IPS-NIHi7 (cell line): ENCODE results near the gene MAP3K19.
"Not testable (repeated sequence)": the region's sequence is repeated elsewhere in the genome, so short reads cannot be mapped to it uniquely, and the experiment has no call there.

Experiments used
- DNase-seq: peaks from one replicate; pipeline ENCODE4 v3.0.0; 2012; ENCODE audit warnings: mixed read lengths; ENCODE audit errors: extremely low spot score

The MAP3K19 gene, protein sequence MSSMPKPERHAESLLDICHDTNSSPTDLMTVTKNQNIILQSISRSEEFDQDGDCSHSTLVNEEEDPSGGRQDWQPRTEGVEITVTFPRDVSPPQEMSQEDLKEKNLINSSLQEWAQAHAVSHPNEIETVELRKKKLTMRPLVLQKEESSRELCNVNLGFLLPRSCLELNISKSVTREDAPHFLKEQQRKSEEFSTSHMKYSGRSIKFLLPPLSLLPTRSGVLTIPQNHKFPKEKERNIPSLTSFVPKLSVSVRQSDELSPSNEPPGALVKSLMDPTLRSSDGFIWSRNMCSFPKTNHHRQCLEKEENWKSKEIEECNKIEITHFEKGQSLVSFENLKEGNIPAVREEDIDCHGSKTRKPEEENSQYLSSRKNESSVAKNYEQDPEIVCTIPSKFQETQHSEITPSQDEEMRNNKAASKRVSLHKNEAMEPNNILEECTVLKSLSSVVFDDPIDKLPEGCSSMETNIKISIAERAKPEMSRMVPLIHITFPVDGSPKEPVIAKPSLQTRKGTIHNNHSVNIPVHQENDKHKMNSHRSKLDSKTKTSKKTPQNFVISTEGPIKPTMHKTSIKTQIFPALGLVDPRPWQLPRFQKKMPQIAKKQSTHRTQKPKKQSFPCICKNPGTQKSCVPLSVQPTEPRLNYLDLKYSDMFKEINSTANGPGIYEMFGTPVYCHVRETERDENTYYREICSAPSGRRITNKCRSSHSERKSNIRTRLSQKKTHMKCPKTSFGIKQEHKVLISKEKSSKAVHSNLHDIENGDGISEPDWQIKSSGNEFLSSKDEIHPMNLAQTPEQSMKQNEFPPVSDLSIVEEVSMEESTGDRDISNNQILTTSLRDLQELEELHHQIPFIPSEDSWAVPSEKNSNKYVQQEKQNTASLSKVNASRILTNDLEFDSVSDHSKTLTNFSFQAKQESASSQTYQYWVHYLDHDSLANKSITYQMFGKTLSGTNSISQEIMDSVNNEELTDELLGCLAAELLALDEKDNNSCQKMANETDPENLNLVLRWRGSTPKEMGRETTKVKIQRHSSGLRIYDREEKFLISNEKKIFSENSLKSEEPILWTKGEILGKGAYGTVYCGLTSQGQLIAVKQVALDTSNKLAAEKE (N-terminal part only)

GRCh38 chr2:135047300-135047699, at the start of gene MAP3K19:
Gene MAP3K19, minus strand, starts transcription at chr2:135047447. Its CDS starts 22,800 bp downstream, at chr2:135024647.
- no peak for DNase-seq

- DNase-seq: no peak
Measured at GRCh38 chr2:135096665-135097446, 49.6 kb upstream of the MAP3K19 start.

GRCh38 chr2:135095591-135095990, 48.3 kb upstream of the MAP3K19 start:
- no peak for DNase-seq

DNA sequence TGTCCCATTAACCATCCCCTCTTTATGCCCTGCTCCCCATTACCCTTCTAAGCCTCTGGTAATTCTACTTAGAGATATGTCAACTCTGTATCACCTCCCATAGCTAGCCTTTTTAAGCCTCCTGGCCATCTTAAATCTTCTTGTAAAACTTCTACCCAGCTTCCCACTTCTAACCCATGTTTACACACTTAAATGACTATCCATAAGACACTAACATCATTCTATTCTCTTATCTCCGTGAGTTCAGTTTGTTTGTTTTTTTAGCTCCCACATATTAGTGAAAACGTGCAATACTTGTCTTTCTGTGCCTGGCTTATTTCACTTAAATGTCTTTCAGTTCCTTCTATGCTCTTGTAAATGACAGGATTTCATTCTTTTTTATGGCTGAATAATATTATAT, 47.3 kb upstream of the MAP3K19 start:
- no peak for DNase-seq

DNA sequence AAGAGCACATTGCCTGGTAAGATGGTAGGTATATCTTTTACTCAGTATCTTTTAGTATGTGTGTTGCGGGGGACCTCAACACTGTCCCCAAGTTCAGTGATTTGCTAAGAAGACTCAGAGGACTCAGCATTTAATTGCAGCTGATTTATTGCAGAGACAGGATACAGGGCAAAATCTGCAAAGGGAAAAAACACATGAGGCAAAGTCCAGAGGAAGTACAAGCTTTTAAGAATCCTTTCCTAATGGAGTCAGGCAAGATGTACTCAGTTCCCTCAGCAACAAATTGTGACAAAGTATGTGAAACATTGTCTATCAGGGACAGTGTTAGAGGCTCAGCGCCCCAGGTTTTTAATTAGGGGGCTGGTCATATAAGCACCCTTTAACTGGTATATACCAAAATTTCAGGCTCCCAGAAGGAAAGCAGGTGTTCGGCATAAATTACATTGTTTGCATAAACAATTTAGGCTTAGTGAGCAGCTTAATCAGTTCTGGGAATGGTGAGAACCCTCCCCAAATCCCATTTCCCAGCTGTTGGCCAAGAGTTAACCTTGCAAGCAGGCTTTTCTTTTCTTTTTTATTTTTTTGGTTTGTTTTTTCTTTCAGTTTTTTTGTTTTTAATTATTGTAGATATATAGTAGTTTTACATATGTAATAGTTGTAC, 46.6 kb upstream of the MAP3K19 start:
- no peak for DNase-seq

- no peak for DNase-seq
Measured at GRCh38 chr2:135093193-135093592, 45.9 kb upstream of the MAP3K19 start.

DNA sequence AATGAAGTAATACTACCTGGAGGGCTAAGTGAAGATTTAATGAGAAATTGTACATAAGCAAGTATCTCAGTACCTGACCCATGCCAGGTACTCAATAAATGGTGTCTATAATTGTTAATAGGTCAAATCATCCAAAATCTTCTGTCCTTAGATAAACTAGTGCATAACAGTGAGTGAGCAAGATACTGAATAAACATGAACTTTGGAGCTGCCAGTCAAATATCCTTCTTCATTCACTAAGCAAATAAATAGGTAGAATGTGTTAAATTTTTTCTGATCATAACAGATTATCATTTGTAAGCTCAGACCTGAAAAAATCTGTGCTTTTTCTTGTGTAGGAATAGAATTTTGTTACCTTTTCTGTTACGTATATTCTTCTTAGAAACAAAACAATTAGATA, 44.4 kb upstream of the MAP3K19 start:
- DNase-seq: no peak

DNA sequence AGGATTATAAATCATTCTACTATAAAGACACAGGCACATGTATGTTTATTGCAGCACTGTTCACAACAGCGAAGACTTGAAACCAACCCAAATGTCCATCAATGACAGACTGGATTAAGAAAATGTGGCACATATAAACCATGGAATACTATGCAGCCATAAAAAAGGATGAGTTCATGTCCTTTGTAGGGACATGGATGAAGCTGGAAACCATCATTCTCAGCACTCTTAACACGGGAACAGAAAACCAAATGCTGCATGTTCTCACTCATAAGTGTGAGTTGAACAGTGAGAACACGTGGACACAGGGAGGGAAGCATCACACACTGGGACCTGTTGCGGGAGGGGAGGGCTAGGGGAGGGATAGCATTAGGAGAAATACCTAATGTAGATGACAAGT, 42.4 kb upstream of the MAP3K19 start:
- not testable (repeated sequence) for DNase-seq

GRCh38 chr2:135086222-135086621, 39.0 kb upstream of the MAP3K19 start:
- no peak for DNase-seq

- DNase-seq: no peak
Measured at GRCh38 chr2:135078417-135078816, 31.2 kb upstream of the MAP3K19 start.

GRCh38 chr2:135076556-135076955, 29.3 kb upstream of the MAP3K19 start:
- DNase-seq: no peak

DNA sequence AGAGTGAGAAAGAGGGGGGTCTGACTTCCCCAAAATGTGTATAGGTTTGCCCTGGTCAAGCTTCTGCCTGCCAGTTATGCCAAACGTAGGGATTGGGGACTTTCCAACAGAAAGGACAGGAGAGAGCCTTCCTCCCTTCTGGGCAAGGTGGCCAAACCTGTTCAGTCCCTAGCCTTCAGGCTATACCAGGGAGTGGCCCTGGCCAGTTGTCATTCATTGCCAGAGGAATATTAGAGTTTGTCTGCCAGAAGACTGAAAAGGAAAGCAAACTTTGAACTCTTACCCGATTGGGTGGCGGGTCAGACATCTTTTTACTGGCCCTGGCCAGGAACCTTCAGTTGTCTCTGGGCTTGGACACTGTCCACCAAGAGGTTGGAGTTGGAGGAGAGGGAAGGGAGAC, 27.0 kb upstream of the MAP3K19 start:
- no peak for DNase-seq

DNA sequence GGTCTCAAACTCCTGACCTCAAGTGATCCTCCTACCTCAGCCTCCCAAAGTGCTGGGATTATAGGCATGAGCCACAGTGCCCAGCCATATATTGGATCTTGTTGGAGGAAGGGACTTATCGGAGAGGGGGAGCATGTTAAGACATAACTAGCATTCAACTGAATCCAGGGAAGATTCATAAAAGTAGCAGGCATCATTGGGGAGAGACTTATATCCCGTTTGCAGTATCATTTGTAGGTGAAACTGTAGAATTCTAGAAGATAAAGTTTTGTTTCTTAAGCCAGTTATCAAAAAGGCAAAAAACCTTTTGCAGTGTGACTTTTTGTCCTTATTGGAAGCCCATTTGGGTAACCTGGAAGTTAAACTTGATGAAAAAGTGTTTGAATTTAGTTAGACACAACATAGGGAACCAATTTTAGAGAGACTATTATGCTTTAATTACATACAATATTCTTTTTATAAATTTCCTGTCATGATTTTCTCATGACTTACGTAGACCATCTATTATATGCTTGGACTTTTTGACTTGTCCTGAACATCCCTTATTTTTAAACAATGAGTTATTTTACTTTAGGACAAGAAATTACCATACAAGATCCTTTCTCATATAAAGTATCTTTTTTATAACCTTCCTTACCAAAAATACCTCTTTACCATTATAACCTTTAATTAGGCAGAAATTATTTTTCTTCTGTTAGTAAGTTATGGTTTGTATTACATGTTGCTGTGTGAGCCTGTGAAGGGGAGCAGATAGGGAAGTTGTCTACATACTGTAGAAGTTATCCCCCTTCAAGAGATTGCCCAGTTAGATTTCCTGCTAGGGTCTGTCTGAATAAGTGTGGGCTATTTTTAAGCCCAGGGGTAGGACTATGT, 25.1 kb upstream of the MAP3K19 start:
- DNase-seq: no peak

DNA sequence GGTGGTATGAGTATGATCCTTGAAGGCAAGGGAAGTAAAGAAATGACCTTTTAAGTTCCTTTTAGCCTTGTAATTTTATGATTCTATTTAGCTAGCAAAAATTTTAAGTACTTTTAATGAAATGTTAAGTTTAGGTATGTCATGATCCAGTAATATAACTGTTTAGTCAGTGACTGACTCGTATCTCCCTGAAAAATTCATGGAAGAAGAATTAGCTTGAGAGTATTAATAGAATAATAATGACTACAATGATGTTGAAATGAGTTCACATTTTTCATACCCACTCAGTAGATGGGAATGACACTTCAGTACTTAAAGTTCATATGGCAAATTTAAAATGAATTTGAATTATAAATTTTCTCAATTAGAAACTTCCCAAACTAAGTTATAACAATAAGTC, 19.5 kb upstream of the MAP3K19 start:
- DNase-seq: no peak

- no peak for DNase-seq
Measured at GRCh38 chr2:135064149-135064548, 16.9 kb upstream of the MAP3K19 start.

- no peak for DNase-seq
Measured at GRCh38 chr2:135063210-135063609, 16.0 kb upstream of the MAP3K19 start.

DNA sequence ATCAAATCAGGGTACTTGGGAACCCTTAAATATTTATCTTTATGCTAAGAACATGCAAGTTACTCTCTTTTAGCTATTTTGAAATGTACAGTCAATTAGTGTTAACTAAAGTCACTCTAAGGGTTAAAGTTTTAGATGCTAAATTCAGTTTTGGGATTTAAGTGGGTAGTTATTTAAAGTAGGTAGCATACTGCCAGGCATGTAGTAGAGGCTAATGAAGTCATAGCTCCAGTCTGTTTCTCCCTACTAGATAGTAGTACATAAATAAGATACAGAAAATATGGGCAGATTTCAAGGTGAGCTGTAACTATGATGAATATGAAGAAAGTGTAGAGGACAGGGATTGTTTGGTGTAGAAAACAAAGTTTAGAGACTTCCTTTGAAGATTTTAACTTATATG, 12.3 kb upstream of the MAP3K19 start:
- no peak for DNase-seq

DNA sequence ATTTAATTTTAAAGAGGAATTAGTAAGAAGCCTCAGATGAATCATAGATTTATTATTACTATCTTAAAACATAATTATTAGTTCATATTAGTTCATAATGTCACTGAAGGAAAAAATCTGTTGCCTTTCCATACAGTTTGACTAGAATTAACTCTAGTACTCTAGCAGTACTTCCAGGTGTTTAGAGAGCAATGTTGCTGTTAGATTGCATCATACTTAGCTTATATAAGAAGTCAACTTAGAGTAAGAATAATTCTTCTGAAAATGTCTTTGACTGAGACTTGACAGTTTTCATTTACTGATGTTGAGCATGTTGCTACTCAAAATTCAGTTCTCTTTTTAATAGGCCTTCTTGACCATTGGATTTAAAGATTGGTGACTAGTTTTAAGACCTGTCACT, 9.5 kb upstream of the MAP3K19 start:
- DNase-seq: no peak

DNA sequence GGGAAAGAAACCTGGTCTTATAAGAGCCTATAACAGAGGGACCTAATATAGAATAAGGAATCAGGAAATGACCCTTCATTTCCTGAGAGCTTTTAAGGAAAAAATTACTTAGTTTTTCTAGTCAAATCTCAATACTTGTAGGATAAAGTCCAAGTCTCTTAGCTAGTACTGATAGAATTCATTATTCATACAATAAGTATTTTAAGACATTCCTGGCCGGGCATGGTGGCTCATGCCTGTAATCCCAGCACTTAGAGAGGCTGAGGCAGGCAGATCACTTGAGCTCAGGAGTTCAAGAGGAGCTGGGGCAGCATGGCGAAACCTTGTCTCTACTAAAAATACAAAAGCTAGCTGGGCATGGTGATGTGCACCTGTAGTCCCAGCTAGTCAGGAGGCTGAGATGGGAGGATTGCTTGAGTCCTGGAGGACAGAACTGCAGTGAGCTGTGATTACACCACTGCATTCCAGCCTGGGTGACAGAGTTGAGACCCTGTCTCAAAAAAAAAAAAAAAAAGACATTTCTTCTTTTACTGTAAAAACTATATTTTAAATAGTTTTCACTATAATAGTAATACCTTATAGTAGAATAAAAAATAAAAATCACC, 8.0 kb upstream of the MAP3K19 start:
- DNase-seq: no peak
